HuH-7.5 (cell line): Measurements from ENCODE around the gene DEPDC5.

Experiments
- DNase-seq: peaks from one replicate; pipeline ENCODE4 v3.0.0; 2011; ENCODE audit warnings: low spot score

The DEPDC5 gene

GRCh38 chr22:31852691-31853421 is 99.0 kb downstream of the DEPDC5 start:
- no peak for DNase-seq

- DNase-seq = no peak
These were observed 100.1 kb downstream of the DEPDC5 start for GRCh38 chr22:31853736-31854495.

GRCh38 chr22:31857247-31857646 is 103.4 kb downstream of the DEPDC5 start:
- no peak for DNase-seq

- DNase-seq = no peak
These were observed 107.5 kb downstream of the DEPDC5 start for GRCh38 chr22:31861226-31861840.

- no peak for DNase-seq
These were observed 113.1 kb downstream of the DEPDC5 start for GRCh38 chr22:31866918-31867317.

- no peak for DNase-seq
These were observed 113.8 kb downstream of the DEPDC5 start for GRCh38 chr22:31867386-31868153.

GRCh38 chr22:31869739-31870138 is 115.9 kb downstream of the DEPDC5 start:
- DNase-seq = no peak

- no peak for DNase-seq
These were observed 117.1 kb downstream of the DEPDC5 start for GRCh38 chr22:31870890-31871289.

- DNase-seq = no peak
These were observed 117.7 kb downstream of the DEPDC5 start for GRCh38 chr22:31871480-31871879.

GRCh38 chr22:31872209-31872608 is 118.4 kb downstream of the DEPDC5 start:
- DNase-seq = no peak

- no peak for DNase-seq
These were observed 121.0 kb downstream of the DEPDC5 start for GRCh38 chr22:31874821-31875220.

- DNase-seq = no peak
These were observed 122.5 kb downstream of the DEPDC5 start for GRCh38 chr22:31876156-31876920.

- no peak for DNase-seq
These were observed 125.8 kb downstream of the DEPDC5 start for GRCh38 chr22:31879585-31879984.

GRCh38 chr22:31881200-31881599 is 127.4 kb downstream of the DEPDC5 start:
- DNase-seq = no peak

GRCh38 chr22:31881865-31882264 is 128.0 kb downstream of the DEPDC5 start:
- DNase-seq = no peak

GRCh38 chr22:31882971-31883370 is 129.2 kb downstream of the DEPDC5 start:
- DNase-seq = no peak

GRCh38 chr22:31883989-31884388 is 130.2 kb downstream of the DEPDC5 start:
- DNase-seq = no peak

GRCh38 chr22:31891366-31892079 is 137.7 kb downstream of the DEPDC5 start:
- DNase-seq = no peak

- DNase-seq = no peak
These were observed 138.2 kb downstream of the DEPDC5 start for GRCh38 chr22:31892080-31892433.

- DNase-seq = no peak
These were observed 139.6 kb downstream of the DEPDC5 start for GRCh38 chr22:31893460-31893859.
